Stimulated activated CD8-positive, alpha-beta memory T cell treated with anti-CD3 and anti-CD28 coated beads, Interleukin-2, amount 100 ng/mL, for 48 hours (primary cell): ENCODE data around the gene FAM222A.

Experiments used
- DNase-seq, 2 donors: peaks; one replicate each; pipeline ENCODE4 v3.0.0-alpha.2; 2020; ENCODE audit warnings: low read depth in 2 of 2

Gene FAM222A

DNA sequence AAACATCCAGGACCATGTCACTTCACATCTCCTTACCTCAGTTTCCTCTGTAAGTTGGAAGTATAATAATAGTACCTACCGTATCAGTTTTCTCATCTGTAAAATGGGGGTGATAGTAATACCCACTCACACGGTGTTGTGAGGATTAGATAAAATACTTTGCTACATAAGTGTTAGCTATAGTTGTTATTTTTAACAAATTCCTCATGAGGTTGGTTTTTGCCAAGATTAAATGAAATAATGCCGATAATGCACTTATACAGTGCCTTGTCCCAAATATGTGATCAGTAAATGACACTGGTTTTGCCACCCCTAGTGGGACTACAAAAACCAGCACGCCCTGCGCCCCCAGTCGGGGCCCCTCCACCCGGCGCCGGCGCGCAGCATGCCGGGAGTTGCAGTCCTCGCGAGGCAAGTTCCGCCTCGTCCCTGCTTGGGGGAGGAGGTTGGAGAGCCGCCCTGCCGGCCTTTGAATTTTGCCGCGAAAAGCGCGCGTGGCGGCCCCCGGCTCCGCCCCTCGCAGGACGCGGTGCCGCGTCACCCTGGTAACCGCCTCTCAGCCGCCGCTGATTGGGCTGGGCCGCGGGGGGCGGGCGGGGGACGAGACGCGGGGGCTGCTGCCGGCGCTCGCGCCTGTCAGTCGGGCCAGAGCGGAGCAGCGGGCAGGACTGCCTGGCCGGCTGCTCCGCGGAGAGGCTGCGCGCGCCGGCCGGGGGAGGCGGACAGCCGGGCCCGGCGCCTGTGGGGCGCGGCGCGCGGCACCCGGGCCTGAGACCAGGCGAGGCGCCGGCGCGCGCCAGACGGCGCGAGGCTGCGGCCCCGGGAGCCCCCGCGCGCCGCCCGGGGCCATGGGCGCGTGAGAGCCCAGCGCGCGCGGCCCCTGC lies at the start of gene FAM222A:
Gene FAM222A, plus strand, starts transcription at position 639 of the 884 bp plus-strand sequence. CDS start 30,322 bp downstream, outside the sequence.
- peak; percentile 91 to 92 for DNase-seq

- no peak for DNase-seq
Measured at GRCh38 chr12:109664402-109664801, 49.2 kb upstream of the FAM222A start.

DNA sequence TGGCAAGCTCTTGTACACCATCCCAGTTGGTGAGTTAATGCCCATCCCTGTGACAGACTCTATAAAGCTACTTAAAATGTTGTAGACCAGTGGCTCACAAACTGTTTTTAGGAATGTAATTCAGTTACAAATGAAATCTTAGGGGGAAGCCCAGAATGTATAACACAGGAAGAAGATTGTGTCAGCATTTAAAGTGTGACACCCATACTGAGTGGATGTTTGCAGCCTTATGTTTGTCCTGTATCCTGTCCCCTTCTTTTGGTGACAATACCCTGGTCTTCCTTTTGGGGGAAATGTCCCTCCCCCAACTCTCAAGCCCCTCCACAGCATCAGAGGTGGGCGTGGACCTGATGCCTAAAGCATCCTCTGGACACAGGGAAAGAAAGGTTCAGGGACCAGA lies 47.6 kb upstream of the FAM222A start:
- no peak for DNase-seq

GRCh38 chr12:109670731-109671130 lies 42.9 kb upstream of the FAM222A start:
- no peak for DNase-seq

DNA sequence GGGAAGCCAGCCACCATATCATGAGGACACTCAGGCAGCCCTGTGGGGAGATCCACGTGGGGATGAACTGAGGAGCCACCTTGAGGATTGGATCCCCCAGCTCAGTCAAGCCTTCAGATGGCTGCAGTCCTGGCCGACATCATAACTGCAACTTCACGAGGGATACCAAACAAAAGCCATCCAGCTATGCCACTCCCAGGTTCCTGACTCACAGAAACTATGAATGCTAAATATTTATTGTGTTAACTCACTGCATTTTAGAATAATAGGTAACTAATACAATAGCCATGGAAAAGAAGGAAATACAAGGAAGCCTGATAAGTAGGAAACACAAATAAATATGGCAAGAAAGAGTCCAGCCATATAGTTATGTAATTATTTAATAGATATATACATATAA lies 42.1 kb upstream of the FAM222A start:
- no peak for DNase-seq

DNA sequence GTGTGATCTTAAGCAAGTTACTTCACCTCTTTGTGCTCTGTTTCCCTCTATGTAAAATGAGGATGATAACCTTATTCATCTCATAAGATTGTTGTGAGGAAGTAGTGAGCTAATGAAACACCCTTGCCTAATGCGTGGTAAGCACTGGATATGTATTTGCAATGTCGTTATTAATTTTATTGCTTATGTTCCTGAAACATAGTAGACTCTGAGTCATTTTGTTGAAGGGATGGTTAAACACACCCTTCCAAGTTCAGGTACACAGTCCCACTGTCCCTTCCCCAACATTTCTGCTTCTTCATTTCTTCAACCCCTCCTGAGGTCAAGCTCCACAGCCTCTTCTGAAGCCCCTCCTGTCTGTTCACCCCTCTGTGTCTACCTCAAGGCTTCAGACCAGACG lies 40.2 kb upstream of the FAM222A start:
- no peak for DNase-seq

GRCh38 chr12:109673884-109674283 lies 39.7 kb upstream of the FAM222A start:
- no peak for DNase-seq

- no peak for DNase-seq
Measured at GRCh38 chr12:109675411-109675810, 38.2 kb upstream of the FAM222A start.

- no peak for DNase-seq
Measured at GRCh38 chr12:109677279-109677691, 36.3 kb upstream of the FAM222A start.

- DNase-seq, result no peak
Measured at GRCh38 chr12:109678719-109679118, 34.9 kb upstream of the FAM222A start.

DNA sequence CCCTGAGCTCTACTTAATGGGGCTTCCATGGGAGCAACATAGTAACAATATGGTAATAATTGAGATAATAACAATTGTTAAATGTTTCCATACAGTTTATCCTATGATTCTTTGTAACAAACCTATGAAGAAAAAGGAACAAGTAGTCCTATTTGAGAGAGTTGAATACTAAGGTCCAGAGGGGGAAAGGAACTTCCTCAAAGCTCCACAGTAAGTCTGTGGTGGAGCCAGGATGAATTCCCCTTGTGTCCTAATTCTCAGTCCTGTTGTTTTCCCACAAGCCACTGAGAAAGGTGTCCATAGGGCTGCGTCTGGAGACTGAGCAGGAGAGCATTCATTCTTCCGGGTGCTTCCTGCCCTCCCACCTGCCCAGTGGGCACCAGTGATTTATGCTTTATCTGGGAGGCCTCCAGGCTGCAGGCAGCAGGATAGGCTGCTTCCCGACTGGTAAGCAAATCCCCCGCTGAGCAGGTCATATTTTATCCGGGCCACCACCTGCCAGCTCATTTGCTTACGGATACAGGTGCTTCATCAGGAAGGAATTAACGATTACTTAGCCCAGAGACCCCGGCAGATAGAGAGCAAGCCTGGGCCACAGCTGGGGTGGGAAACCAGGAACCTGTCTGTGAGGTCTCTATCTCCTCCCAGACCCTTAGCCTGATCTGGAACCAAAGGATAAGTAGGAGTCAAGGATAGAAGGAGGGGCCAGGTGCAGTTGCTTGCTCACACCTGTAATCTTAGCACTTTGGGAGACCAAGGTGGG lies 33.9 kb upstream of the FAM222A start:
- no peak for DNase-seq

DNA sequence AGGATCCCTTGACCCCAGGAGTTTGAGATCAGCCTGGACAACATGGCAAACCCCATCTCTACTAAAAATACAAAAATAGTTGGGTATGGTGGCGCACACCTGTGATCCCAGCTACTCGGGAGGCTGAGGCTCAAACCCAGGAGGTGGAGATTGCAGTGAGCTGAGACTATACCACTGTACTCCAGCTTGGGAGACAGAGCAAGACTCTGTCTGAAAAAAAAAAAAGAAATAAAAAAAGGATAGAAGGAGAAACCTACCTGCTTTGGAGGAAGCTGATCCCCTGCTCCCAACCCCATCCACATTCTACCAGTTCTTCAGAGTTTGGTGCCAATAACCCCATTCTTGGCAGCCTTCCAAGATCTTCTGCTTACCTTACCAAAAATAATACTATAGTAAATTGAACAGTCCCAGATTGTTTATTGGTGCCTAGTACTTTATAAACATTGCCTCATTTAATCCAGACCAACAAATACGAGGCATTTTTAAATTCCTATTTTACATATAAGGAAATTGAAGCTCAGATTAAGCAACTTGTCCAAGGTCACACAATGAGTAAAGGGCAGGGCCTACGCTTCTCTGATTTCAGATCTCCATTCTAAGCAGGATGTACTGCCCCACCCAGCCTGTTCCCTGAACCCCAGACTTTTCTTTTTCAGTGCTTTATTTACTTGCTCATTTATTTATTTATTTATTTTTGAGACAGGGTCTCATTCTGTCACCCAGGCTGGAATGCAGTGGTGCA lies 33.2 kb upstream of the FAM222A start:
- no peak for DNase-seq

DNA sequence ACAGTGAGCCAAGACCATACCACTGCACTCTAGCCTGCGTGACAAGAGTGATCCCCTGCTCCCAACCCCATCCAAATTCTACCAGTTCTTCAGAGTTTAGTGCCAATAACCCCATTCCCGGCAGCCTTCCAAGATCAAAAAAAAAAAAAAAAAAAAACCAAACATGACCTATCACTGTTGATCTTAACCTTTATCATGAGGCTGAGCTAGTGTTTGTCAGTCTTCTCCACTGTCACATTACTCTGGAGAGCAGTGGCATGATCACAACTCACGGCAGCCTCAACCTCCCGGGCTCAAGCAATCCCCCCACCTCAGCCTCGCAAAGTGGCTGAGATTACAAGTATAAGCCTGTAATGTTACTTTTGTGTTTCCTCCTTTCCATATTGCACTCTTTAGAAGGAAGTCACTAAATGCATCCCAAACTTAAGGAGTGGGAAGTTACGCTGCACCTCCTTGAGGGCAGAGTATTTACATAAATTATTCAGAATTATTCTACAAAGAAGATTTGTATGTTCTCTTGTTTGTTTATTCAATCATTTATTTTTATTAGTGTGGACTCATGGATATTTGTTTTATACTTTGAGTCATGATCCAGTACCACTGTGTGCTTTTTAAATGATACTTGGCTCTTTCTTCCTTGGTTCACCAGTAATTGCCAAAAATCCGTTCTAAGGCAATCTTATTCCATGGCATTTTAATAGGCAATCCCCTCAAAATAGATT lies 31.5 kb upstream of the FAM222A start:
- DNase-seq, result no peak

GRCh38 chr12:109682708-109683060 lies 30.9 kb upstream of the FAM222A start:
- DNase-seq, result no peak

- DNase-seq, result no peak
Measured at GRCh38 chr12:109683316-109683715, 30.3 kb upstream of the FAM222A start.

- no peak for DNase-seq
Measured at GRCh38 chr12:109685574-109686447, 27.8 kb upstream of the FAM222A start.

DNA sequence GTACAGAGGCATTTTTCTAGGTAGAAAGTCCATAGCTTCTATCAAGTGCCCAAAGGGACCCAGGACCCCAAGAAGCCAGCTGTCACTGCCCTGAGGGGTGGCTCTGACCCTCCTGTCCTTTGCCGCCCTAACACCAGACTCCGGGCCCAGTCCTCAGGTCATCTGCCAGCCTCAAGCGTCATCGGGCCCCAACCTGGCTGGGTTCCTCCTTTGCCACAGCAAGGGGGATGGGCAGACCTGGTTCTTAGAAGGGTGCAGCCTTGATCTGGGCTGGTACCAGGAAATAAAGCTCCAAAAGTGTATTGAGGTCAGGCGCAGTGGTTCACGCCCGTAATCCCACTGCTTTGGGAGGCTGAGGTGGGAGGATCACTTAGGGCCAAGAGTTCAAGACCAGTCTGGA lies 27.1 kb upstream of the FAM222A start:
- no peak for DNase-seq

- no peak for DNase-seq
Measured at GRCh38 chr12:109687250-109687649, 26.4 kb upstream of the FAM222A start.

GRCh38 chr12:109689426-109689825 lies 24.2 kb upstream of the FAM222A start:
- no peak for DNase-seq

- DNase-seq, result no peak
Measured at GRCh38 chr12:109693160-109693559, 20.5 kb upstream of the FAM222A start.
